NCI-H774 (cell line): Measurements from ENCODE around the gene PCSK5.

Experiments used
- DNase-seq: peaks from one replicate; lab custom pipeline; 2025; lab: John Stamatoyannopoulos, UW

The PCSK5 gene

GRCh38 chr9:76082057-76082456 lies 191.6 kb downstream of the PCSK5 start:
- DNase-seq = no peak

- DNase-seq = no peak
These were observed 195.1 kb downstream of the PCSK5 start for GRCh38 chr9:76085596-76085995.

GRCh38 chr9:76086539-76086938 lies 196.1 kb downstream of the PCSK5 start:
- DNase-seq = no peak

- no peak for DNase-seq
These were observed 197.5 kb downstream of the PCSK5 start for GRCh38 chr9:76087976-76088375.

GRCh38 chr9:76090330-76090729 lies 199.9 kb downstream of the PCSK5 start:
- no peak for DNase-seq

- no peak for DNase-seq
These were observed 200.4 kb downstream of the PCSK5 start for GRCh38 chr9:76090909-76091308.

- no peak for DNase-seq
These were observed 202.1 kb downstream of the PCSK5 start for GRCh38 chr9:76092572-76092971.

- DNase-seq = no peak
These were observed 205.1 kb downstream of the PCSK5 start for GRCh38 chr9:76095585-76095984.

- DNase-seq = no peak
These were observed 209.0 kb downstream of the PCSK5 start for GRCh38 chr9:76099516-76099915.

- DNase-seq = no peak
These were observed 210.6 kb downstream of the PCSK5 start for GRCh38 chr9:76101075-76101474.

GRCh38 chr9:76101491-76101890 lies 211.0 kb downstream of the PCSK5 start:
- no peak for DNase-seq

GRCh38 chr9:76101947-76102346 lies 211.5 kb downstream of the PCSK5 start:
- DNase-seq = no peak

- no peak for DNase-seq
These were observed 213.2 kb downstream of the PCSK5 start for GRCh38 chr9:76103531-76104315.

- no peak for DNase-seq
These were observed 217.0 kb downstream of the PCSK5 start for GRCh38 chr9:76107482-76107881.

- no peak for DNase-seq
These were observed 219.5 kb downstream of the PCSK5 start for GRCh38 chr9:76109953-76110352.

GRCh38 chr9:76112151-76112550 lies 221.7 kb downstream of the PCSK5 start:
- DNase-seq = no peak

GRCh38 chr9:76114144-76114543 lies 223.7 kb downstream of the PCSK5 start:
- no peak for DNase-seq

GRCh38 chr9:76115396-76115795 lies 224.9 kb downstream of the PCSK5 start:
- DNase-seq = no peak

- no peak for DNase-seq
These were observed 225.6 kb downstream of the PCSK5 start for GRCh38 chr9:76115982-76116646.

GRCh38 chr9:76116913-76117312 lies 226.4 kb downstream of the PCSK5 start:
- no peak for DNase-seq

GRCh38 chr9:76127637-76128036 lies 237.2 kb downstream of the PCSK5 start:
- DNase-seq = no peak

- DNase-seq = no peak
These were observed 245.4 kb downstream of the PCSK5 start for GRCh38 chr9:76135902-76136301.

GRCh38 chr9:76136986-76137385 lies 246.5 kb downstream of the PCSK5 start:
- no peak for DNase-seq

- DNase-seq = no peak
These were observed 247.5 kb downstream of the PCSK5 start for GRCh38 chr9:76137931-76138330.
